ENCODE results near the gene VILL.
"Not testable (repeated sequence)": the region's sequence is repeated elsewhere in the genome, so short reads cannot be mapped to it uniquely, and the experiment has no call there.

Gene VILL

GRCh38 chr3:38039899-38040261 is 49.3 kb downstream of the VILL start:
- DNase-seq = peak in 1 of 4 experiments; percentile 15

- DNase-seq = no peak
These were observed 49.8 kb downstream of the VILL start for GRCh38 chr3:38040401-38040800.

DNA sequence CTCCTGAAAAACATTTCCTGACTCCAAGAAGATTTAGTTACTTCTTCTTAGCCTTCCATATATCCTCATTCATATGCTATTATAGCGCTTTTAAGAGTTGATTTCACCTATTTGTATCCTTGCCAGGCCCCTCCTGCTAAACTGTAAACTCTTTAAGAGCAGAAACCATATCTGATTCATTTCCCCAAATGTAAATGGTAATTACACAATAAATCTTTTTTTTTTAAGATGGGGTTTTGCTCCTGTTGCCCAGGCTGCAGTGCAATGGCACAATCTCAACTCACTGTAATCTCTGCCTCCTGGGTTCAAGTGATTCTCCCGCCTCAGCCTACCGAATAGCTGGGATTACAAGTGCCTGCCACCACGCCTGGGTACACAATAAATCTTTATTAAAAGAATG is 52.9 kb downstream of the VILL start:
- no peak for DNase-seq

DNA sequence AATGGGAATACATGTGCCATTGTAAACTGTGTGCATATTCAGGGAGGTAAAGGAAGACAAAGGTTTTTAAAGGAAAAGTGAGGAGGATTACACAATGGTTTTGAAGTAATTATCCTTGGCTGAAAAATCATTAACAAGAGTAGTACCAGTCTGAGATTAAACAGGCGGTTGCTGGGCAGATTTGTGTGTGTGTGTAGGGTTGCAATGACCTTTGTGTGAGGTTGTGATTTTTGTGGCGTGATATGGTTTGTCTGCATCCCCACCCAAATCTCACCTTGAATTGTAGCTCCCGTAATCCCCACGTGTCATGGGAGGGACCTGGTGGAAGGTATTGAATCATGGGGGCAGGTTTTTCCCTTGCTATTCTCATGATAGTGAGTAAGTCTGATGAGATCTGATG is 55.4 kb downstream of the VILL start:
- no peak for DNase-seq

DNA sequence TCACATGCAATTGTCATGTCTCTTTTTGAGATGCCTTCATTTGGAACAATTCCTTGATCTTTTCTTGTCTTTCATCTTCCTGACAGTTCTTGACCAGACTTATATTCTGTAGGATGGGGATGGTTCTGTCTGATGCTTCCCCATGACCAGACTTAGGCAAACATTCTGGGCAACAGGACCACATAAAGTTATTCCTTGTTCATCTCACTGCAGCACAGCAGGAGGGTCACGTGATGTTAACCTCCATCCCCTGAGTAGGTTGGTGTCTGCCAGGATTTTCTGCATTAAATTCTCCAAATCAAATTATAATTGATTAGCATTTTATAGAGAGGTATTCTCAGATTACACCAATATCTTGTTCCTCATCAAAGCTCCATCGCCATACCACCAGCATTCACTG is 56.2 kb downstream of the VILL start:
- DNase-seq = no peak

GRCh38 chr3:38047896-38048295 is 57.3 kb downstream of the VILL start:
- no peak for DNase-seq

- no peak for DNase-seq
These were observed 59.0 kb downstream of the VILL start for GRCh38 chr3:38049358-38050126.

- no peak for DNase-seq
These were observed 60.5 kb downstream of the VILL start for GRCh38 chr3:38051131-38051530.

DNA sequence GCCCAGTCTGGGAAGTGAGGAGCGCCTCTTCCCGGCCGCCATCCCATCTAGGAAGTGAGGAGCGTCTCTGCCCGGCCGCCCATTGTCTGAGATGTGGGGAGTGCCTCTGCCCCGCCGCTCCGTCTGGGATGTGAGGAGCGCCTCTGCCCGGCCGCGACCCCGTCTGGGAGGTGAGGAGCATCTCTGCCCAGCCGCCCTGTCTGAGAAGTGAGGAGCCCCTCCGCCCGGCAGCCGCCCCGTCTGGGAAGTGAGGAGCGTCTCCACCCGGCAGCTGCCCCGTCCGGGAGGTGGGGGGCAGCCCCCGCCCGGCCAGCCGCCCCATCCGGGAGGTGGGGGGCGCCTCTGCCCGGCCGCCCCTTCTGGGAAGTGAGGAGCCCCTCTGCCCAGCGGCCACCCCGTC is 62.7 kb downstream of the VILL start:
- DNase-seq = not testable (repeated sequence)

DNA sequence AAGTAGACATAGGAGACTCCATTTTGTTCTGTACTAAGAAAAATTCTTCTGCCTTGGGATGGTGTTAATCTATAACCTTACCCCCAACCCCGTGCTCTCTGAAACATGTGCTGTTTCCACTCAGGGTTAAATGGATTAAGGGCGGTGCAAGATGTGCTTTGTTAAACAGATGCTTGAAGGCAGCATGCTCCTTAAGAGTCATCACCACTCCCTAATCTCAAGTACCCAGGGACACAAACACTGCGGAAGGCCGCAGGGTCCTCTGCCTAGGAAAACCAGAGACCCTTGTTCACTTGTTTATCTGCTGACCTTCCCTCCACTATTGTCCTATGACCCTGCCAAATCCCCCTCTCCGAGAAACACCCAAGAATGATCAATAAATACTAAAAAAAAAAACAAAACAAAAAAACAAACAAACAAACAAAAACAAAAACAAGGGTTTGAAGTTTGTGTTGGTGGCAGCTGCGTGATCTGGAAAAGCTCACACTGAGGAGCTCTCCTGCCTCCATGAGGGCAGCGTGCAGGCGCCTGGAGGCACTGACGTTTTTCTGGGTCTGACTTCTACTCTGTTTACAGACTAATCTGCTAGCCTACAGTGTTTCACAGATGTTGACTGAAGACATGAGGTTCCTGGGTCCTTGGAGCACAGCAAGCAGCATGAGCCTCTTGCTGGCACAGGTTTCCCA is 63.4 kb downstream of the VILL start:
- not testable (repeated sequence) for DNase-seq

DNA sequence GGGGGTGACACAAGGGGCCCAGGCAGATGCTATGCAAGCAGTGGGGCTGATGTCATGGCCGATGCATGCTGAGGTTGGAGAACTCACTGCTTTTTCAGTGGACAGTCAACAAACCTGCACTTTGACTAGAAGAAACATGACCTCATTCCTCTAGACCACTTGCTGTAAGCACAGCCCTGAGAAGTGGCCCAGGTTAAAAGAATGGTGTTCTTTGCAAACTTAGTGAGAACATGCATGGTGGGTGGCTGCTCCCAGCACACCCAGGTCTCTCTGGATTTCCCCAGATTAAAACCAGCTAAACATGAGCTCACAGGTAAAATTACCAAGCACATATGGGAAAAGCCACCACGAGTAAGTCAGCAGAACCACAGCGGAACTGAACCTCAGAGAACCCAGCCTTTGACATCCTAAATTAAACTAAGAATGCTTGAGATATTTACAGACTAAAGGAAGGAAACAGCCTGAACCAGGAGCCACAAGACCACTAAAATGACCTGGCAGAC is 64.0 kb downstream of the VILL start:
- DNase-seq = no peak
